NK-92 (cell line): ENCODE data around the gene MED31.
"Not testable (repeated sequence)": the region's sequence is repeated elsewhere in the genome, so short reads cannot be mapped to it uniquely, and the experiment has no call there.

ENCODE experiments used
- DNase-seq: peaks from one replicate; lab custom pipeline; 2025; ENCODE audit not compliant: unreplicated experiment; lab: John Stamatoyannopoulos, UW

The MED31 gene

GRCh38 chr17:6677946-6678345 is 26.5 kb upstream of the MED31 start:
- no peak for DNase-seq

- no peak for DNase-seq
Observed at GRCh38 chr17:6677158-6677831, 25.9 kb upstream of the MED31 start.

- no peak for DNase-seq
Observed at GRCh38 chr17:6676802-6677157, 25.4 kb upstream of the MED31 start.

GRCh38 chr17:6675201-6675825 is 23.9 kb upstream of the MED31 start:
- no peak for DNase-seq

- DNase-seq, result no peak
Observed at GRCh38 chr17:6674586-6674985, 23.2 kb upstream of the MED31 start.

- DNase-seq, result no peak
Observed at GRCh38 chr17:6671431-6671830, 20.0 kb upstream of the MED31 start.

- DNase-seq, result no peak
Observed at GRCh38 chr17:6670999-6671398, 19.6 kb upstream of the MED31 start.

GRCh38 chr17:6670571-6670970 is 19.2 kb upstream of the MED31 start:
- DNase-seq, result no peak

GRCh38 chr17:6669479-6670212 is 18.2 kb upstream of the MED31 start:
- no peak for DNase-seq

GRCh38 chr17:6668727-6669425 is 17.5 kb upstream of the MED31 start:
- DNase-seq, result no peak

GRCh38 chr17:6668219-6668618 is 16.8 kb upstream of the MED31 start:
- DNase-seq, result no peak

GRCh38 chr17:6667516-6667915 is 16.1 kb upstream of the MED31 start:
- no peak for DNase-seq

- no peak for DNase-seq
Observed at GRCh38 chr17:6666557-6666956, 15.2 kb upstream of the MED31 start.

GRCh38 chr17:6666077-6666521 is 14.7 kb upstream of the MED31 start:
- DNase-seq, result no peak

GRCh38 chr17:6663200-6663599 is 11.8 kb upstream of the MED31 start:
- DNase-seq, result not testable (repeated sequence)

GRCh38 chr17:6661464-6661848 is 10.1 kb upstream of the MED31 start:
- DNase-seq, result no peak

- no peak for DNase-seq
Observed at GRCh38 chr17:6660805-6661463, 9.5 kb upstream of the MED31 start.

- DNase-seq, result no peak
Observed at GRCh38 chr17:6660101-6660500, 8.7 kb upstream of the MED31 start.

- DNase-seq, result not testable (repeated sequence)
Observed at GRCh38 chr17:6658411-6658810, 7.0 kb upstream of the MED31 start.

GRCh38 chr17:6657633-6658287 is 6.4 kb upstream of the MED31 start:
- no peak for DNase-seq
